HG02763 (cell line): ENCODE results near the gene SDCCAG8.
A peak's percentile ranks its signal among the peaks of the same experiment; 100 is the strongest.

Experiments used
- ATAC-seq: cut with Tn5 transposase; IDR thresholded peaks from one replicate; pipeline ENCODE4 v1.9.1; 2021; ENCODE audit warnings: mild to moderate bottlenecking, moderate library complexity; ENCODE audit not compliant: unreplicated experiment

SDCCAG8 gene

DNA sequence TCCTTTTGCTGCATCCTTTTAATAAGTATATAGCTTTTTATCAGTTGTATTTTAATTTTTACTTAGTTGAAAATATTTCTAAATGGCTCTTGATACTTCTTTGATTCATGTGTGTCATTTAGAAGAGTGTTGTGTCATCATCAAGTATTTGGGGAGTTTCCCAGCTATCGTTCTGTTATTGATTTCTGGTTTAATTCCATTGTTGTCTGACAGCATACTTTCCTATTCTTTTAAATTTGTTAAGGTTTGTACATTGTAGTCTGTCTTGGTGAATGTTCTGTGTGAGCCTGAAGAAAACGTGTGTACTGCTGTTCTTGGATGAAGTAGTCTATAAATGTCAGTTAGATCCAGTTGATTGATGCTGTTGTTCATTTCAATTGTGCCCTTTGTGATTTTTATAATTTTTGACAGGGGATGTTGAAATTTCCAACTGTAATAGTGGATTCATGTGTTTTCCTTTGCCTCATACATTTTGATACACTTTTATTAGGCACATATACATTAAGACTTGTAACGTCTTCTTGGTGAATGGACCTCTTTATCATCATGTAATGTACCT lies 24.8 kb downstream of the SDCCAG8 start:
- ATAC-seq: no peak

DNA sequence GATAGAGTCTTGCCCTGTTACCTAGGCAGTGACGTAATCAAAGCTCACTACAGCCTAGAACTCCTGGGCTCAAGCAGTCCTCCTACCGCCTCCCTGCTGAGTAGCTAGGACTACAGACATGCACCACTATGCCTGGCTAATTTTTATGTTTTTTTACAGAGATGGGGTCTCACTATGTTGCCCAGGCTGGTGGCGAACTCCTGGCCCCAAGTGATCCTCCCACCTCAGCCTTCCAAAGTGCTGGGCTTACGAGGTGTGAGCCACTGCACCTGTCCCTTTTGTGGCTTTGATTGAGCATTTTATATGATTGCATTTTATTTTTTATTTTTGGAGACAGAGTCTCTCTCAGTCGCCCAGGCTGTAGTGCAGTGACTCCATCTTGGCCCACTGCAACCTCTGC lies 25.8 kb downstream of the SDCCAG8 start:
- no peak for ATAC-seq

DNA sequence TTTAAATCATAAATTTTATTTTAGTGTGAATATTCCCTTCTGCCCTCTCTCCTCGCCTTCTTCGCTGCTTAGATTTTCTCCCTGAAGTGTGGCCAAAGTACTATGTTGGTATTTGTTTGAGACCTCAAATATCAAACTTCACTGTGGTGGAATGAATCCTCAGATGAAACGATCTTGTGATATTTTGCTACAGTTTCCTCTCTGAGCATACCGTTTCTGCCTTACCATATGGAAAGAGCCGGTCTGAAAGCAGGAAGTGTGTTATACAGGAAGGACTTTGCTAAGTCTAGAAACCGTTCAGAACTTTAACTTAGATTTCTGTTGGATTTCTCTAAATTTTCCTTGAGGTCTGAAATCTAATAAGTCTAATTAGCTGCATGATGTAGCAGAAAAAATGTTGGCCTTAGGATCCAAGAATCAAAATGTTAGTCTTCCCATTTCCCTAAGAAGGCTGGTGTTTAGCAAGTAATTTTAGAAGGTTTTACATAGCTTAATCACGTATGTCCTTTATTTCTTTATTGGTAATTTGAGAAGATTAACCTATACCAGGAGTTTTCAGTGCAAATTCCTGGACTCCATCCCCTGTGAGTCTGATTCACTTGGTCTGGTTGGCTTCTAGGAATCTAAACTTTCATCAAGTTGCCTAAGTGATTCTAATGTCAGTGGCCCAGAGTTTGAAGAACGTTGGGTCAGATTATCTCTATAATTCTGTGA lies 30.7 kb downstream of the SDCCAG8 start:
- no peak for ATAC-seq

DNA sequence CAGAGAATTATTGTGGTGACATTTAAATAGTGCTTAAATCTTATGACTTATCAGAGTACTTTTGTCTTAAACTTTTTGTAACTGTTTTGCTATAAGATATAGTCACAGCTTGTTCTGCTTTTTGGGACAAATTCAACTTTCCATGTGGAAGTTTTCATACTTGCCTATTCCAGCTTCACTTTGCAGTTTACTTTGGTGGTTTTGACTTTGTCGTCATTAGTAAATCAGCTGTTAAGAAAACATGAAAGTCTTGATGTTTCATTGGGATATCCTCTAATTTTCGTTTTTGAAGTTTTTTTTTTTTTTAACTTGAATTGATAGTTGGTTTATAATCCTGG lies 31.3 kb downstream of the SDCCAG8 start:
- ATAC-seq: no peak

DNA sequence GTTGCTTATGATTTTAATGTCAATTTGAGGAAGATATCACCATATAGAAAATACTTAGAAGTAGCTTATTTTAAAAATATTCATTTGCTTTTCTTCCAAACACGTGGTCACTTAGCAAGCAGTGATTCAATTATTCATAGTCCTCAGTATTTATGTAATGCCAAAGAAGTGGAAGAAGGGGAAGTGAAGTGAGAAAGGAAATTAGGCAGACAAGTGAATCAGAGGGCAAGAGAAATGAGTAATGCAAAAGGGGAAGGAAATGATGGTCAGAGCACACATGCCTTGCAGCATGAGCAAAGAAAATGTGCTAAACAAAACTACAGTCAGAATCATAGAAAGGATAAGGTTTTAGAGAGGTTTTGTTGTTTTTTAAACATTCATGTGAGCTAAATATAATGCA lies 31.8 kb downstream of the SDCCAG8 start:
- ATAC-seq: peak; percentile 82

DNA sequence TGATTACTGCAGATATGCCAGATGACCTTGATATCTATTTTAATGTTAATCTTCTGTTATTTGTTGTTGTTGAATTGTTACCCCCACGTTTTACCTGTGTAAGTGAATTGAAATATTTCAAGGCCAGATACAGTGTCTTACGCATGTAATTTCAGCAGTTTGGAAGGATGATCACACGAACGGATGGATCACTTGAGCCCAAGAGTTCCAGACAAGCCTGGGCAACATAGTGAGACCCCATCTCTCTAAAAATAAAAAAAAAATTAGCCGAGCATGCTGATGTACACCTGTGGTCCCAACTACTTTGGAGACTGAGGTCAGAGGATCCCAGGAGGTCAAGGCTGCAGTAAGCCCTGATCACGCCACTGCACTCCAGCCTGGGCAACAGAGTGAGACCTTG lies 32.2 kb downstream of the SDCCAG8 start:
- peak; percentile 17 for ATAC-seq

DNA sequence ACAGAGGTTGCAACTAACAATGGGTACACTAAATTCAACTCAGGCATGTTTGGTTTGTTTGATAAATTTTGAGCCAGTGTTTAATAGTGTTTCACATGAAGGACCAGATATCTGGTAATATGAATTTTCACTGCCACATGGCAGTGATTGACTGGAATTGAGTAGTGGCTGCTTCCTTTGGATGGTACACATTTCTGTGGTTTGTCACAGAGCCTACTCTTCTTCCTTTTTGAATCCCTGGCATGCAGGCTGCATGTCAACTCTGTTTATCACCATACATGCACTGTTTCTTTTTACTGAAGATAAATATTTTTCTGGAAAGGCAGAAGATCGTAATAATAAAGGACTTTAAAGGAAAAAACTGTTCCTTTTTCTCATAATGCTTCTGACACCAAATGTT lies 35.5 kb downstream of the SDCCAG8 start:
- no peak for ATAC-seq

DNA sequence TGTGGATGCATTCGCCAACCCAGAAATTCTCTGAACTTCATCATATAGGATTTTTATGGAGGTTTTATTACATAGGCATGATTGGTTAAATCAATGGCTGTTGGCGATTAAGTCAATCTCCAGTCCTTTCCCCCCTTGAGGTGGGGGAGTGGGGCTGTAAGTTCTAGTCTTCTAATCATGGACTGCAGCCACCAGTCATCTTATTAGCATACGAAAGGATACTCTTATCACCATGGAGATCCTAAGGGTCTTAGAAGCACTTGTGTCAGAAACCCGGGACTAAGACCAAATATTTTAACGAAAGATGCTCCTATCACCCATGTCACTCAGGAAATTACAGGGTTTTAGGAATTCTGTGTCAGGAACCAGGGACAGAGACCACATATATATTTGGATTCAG lies 36.3 kb downstream of the SDCCAG8 start:
- ATAC-seq: no peak

DNA sequence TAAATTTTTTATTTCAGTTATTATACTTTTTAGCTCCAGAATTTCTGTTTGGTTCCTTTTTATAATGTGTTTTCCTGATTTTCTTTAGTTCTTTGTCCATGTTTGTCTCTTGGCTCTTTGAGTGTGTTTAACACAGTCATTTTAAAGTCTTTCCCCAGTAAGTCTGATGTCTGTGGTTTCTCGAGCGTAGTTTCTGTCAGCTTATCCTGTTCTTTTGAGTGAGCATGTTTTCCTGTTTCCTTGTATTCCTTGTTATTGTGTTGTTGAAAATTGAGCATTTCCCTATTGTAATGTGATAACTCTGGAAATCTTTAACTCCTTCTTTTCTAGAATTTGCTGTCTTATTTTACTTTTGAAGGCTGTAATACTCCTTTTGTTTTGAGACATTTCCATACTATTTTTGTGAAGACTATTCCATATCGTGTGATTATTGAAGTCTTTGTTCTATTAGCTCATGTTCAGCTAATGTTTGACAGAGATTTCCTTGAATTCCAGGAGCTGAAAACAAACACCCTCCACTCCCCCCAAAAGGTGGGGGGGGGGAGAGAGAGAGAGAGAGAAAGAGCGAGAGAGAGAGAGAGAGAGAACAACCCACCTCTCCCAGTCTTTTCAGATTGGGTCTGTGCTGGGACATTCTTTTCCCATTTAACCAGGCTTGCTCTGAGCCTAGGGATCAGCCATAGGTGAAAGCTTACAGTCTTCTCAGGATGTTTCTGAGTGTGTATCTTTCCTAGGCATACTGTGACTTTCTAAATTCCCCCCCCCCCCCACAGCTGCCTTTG lies 38.3 kb downstream of the SDCCAG8 start:
- ATAC-seq: no peak

DNA sequence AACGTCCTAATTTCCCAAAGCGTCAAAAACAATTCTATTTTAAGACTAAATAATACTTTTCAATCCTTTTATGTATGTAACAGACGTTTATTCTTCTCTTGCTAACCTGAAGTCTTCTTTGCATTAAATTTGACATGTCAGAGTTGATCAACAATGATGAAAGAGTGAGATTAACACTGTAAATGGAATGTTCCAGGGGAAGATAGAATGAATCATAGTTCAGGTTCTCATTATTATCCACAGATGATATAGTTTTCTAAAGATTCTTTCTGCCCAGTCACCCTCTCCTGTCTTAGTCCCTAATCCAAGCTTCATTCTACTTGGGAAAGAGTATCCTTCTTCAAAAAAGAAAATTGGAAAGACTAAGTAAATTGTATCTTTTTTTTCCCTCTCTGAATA lies 38.9 kb downstream of the SDCCAG8 start:
- ATAC-seq: no peak

DNA sequence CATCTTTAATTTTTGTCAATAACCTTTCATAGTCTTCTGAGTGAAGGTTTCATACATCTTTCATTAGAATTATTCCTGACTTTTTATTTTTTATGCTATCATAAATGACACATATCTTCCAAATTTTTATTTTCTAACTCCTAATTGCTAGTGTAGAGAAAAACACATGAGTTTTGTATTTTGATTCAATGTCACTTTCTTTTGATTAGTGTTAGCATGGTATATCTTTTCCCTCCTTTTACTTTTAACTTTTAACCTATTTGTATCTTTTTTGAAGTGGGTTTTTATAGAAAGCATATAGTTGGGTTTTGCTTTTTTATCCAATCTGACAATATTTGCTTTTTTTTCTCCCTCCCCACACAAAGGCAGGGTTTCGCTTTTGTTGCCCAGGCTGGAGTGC lies 43.2 kb downstream of the SDCCAG8 start:
- ATAC-seq: no peak

DNA sequence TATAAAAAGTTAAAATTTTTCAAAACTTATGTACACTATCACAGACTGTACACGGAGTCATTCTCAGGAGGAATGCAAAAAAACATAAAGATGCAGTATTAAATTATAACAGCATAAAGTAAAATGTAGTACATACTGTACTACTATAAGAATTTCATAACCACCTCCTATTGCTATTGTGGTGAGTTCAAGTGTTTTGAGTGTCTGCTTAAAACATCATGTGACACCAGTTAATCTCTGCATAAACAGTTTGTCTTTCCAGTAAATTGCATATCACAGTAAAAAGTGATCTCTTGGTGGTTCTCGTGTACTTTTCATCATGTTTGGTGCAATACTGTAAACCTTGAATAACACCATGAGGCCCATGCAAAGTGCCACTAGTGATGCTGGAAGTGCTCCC lies 45.2 kb downstream of the SDCCAG8 start:
- ATAC-seq: no peak

DNA sequence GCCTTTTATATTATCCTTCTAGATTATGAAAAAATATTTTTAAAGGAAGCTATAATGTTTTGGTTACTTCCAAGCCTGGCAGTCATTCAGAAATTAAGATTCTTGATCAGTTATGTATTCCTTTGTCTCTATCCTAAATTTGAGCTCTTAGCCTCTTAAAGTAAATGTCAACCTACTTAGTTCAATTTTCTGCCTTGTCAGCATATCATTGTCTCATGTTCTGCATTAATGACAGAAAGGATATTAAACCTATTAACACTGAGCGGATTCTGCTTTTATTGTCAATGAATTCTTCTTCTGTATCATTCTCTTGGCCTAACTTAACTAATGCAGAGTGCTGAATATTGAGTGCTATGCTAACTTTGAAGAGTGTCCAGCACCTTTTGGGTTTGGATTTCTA lies 56.0 kb downstream of the SDCCAG8 start:
- ATAC-seq: no peak

DNA sequence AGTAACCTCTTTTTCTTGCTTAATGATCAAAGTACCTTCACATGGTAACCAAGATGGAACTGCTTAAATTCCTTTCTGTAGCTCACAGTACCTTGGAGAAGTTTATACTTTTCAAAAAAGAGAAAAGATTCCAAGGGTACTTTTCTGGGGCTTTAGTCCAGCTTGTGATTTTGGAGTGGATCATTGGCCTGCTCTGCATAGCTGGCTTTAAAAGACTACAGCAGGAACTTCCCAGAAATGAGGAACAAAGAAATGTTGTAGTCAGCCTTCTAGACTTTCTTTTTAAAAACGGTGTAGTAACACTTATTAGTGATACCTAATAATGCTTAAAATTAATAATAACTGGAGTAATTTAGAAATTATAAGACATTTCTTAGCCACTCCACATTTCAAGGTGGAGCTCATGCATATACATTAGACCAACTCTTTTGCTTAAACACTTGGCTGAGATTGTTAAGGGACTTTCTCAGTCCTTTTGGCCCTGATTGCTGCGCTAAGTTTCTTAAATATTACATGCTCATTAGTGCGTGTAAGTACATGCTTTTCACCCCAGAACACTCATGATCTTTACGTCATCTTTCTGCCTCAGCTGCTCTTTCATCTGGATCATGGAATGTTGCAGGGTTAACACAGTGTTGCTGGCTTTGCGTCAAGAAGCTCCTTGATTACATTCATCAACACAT lies 57.3 kb downstream of the SDCCAG8 start:
- peak; percentile 27 for ATAC-seq

DNA sequence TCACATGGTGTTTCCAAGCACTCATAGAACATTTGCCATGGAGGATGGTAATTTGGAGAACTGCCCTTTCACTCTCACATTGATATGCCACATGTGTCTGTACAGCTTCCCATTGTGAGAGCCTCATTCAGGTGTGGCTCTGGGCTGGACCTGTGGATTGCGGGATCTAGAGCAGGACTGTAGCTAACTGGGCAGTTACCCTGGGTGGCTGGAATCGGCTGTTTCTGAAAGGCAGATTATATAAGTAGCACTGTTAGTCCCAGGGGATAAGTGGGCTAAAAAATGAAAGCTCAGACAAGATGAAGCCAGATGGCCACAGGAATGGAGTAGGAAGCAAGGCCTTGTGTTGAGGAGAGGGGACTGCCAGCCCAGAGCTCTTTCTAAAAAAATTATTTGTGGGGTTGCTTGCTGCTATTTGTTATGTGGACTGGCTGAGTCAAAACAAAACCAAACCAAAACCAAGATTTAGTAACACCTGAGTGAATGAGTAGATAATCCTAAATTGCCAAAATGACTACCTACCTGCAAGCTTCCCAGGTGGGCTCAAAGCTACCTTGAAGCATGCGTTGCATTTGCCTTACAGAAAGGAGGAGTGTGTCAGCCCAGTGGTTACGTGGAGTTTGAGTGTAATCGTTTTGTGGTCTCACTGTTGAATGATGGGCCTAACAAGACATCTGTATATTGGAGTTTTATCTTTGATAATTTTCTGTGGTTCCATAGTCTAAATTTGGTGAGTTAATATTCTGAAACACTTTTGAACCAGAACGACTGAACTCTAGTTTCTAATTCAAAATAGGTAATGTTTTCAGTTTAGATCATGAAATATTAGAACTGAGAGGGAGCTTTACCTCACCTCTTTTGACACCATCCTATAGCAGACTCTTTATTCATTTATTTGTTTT lies 58.0 kb downstream of the SDCCAG8 start:
- ATAC-seq: peak; percentile 71

DNA sequence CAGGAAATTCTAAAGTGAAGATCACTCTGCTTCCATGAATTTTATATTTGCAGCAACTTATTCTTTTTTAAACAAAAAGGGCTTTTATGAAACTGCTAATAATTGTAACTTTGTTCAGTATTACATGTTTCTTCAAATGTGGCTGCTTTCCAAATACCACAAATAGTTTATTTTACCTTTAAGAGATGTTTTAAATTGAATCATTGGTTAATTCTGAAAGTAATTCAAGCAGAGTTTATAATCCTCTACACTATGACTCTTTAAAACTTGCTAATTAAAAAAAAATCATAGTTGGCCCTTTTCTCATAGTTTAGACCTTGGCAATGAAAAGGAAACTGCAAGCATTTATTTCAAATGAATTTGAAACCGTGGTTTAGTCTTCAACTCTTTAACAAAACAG lies 59.6 kb downstream of the SDCCAG8 start:
- no peak for ATAC-seq

DNA sequence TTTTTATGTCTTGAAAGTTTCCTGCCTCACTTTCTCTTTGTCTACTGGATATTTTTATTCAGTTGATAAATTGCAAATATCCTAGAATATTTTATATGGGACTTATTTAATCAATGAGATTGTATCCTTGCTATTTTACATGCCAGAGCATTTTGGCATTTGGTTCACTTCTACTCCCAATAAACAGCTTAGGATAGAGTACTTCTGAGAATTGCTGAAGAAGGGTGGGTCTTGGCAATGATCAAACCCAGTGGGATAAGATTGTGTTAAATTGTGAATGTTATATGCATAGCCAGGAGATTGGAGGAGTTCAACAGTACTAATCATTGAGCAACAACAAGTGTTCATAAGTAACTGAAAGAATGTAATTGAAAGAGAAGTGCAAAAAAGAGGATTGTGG lies 60.1 kb downstream of the SDCCAG8 start:
- no peak for ATAC-seq

DNA sequence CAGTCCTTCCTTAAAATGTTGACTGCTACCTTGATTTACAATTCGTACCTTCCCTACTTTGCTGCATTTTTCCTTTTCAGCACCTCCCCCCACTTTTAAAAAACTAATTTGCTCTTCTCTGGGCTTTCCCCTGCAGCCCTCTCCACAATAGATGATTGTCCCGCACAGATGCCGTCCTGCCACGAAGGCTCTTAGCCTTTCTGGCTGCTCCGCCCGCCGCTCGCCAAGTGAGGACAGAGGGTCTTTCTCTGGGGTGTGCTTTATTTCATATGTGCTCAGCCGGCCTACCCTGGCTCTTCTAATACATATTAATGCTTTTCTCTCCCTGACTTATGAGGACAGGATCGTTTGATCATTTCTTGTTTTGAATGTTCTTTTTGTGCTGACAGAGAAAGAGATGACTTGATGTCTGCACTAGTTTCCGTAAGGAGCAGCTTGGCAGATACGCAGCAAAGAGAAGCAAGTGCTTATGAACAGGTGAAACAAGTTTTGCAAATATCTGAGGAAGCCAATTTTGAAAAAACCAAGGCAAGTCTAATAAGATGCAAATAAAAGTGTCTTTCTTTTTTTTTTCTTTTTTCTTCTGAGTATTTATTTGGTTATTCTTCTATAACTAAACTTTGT lies 60.6 kb downstream of the SDCCAG8 start:
- no peak for ATAC-seq

DNA sequence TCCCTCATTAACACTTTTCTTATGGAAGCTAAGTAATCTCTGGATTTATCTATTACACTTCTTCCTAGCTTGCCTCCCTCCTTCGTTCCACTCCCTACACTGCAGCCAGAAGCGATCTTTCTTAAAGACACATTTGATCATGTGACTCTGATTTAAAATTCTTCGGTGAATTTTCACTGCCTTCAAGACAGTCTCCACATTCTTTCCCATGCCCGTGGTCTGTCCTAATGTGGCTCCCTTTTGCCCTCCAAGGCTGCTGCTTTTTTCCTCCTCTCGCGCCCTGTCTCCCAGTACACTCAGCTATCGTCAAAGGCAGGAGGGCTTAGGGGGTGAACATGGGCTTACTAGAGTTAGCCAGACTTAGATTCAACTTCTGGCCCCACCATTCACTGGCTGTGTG lies 64.4 kb downstream of the SDCCAG8 start:
- no peak for ATAC-seq

DNA sequence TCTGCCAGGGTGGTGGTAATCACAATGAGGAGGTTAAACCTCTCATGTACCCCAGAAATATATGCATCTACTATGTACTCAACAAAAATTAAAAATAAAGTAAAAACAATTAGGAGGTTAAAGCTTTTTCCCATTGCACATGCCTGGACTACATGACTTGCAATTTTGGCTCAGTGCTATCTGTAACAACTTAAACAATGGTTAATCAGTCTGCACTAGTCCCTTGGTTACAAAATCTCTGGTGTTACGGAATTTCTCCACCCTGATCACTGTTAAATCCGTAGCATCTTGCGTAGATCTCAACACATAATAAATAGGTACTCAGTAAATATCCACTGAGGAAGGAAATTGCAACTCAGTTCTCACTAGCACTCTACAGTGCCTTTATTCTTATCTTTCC lies 66.5 kb downstream of the SDCCAG8 start:
- ATAC-seq: no peak
